HG03159 (cell line): ENCODE results near the gene ECSIT.
A peak's percentile ranks its signal among the peaks of the same experiment; 100 is the strongest.
"Not testable (repeated sequence)": the region's sequence is repeated elsewhere in the genome, so short reads cannot be mapped to it uniquely, and the experiment has no call there.

Source experiments
- ATAC-seq: cut with Tn5 transposase; IDR thresholded peaks from one replicate; pipeline ENCODE4 v1.9.1; 2021; ENCODE audit warnings: mild to moderate bottlenecking, moderate library complexity; ENCODE audit not compliant: unreplicated experiment

Gene ECSIT

GRCh38 chr19:11528551-11529341, at the start of gene ECSIT:
Gene ECSIT, minus strand, starts transcription at chr19:11529134. Its CDS starts 9,964 bp downstream, at chr19:11519170.
- peak; percentile 97 for ATAC-seq

GRCh38 chr19:11577451-11578257, 48.7 kb upstream of the ECSIT start, which contains the start of gene ACP5:
Gene ACP5, minus strand, starts transcription at chr19:11577645. Its CDS starts 328 bp downstream, at chr19:11577317.
- no peak for ATAC-seq

- no peak for ATAC-seq
These were observed 47.3 kb upstream of the ECSIT start for GRCh38 chr19:11576227-11576626.

GRCh38 chr19:11574689-11575088, 45.8 kb upstream of the ECSIT start:
- ATAC-seq: no peak

- ATAC-seq: not testable (repeated sequence)
These were observed 44.8 kb upstream of the ECSIT start for GRCh38 chr19:11573763-11574162.

GRCh38 chr19:11573354-11573753, 44.4 kb upstream of the ECSIT start:
- ATAC-seq: not testable (repeated sequence)

- ATAC-seq: no peak
These were observed 41.1 kb upstream of the ECSIT start for GRCh38 chr19:11570039-11570462.

- no peak for ATAC-seq
These were observed 37.2 kb upstream of the ECSIT start for GRCh38 chr19:11566164-11566563.

GRCh38 chr19:11565649-11565980, 36.7 kb upstream of the ECSIT start:
- ATAC-seq: not testable (repeated sequence)

GRCh38 chr19:11564082-11564807, 35.3 kb upstream of the ECSIT start:
- ATAC-seq: not testable (repeated sequence)

- no peak for ATAC-seq
These were observed 34.6 kb upstream of the ECSIT start for GRCh38 chr19:11563532-11563931.

GRCh38 chr19:11560404-11561051, 31.6 kb upstream of the ECSIT start:
- ATAC-seq: peak; percentile 45

- peak; percentile 72 for ATAC-seq
These were observed 30.2 kb upstream of the ECSIT start, which contains the start of gene ELOF1 for GRCh38 chr19:11558881-11559828. Gene ELOF1, minus strand, starts transcription at chr19:11559230. Its CDS starts 4,883 bp downstream, at chr19:11554347.

- ATAC-seq: no peak
These were observed 27.9 kb upstream of the ECSIT start for GRCh38 chr19:11556634-11557420.

GRCh38 chr19:11555246-11555645, 26.3 kb upstream of the ECSIT start:
- no peak for ATAC-seq

GRCh38 chr19:11554160-11554559, 25.2 kb upstream of the ECSIT start:
- no peak for ATAC-seq

- no peak for ATAC-seq
These were observed 23.9 kb upstream of the ECSIT start for GRCh38 chr19:11552666-11553372.

- no peak for ATAC-seq
These were observed 22.8 kb upstream of the ECSIT start for GRCh38 chr19:11551603-11552235.
